Measurements from ENCODE around the gene FANCD2. TPM values are rescaled to one million over a fixed set of nuclear protein-coding genes. Genes with fewer than 3 reads are reported as not detected.
"Not testable (repeated sequence)": the region's sequence is repeated elsewhere in the genome, so short reads cannot be mapped to it uniquely, and the experiment has no call there.

FANCD2 gene
- total RNA-seq, 2 donors from 2014 or later: 56.0 to 79.9 TPM

GRCh38 chr3:10041034-10041433, 14.8 kb downstream of the FANCD2 start:
- WGBS, 2 experiments (ENCODE audit: insufficient coverage in 1 of 2, insufficient read length in 1 of 2): 87 to 97% methylated on average over 4 of the region's 5 CpGs
- no peak for TF ChIP-seq CTCF (conservative IDR thresholded peaks at IDR 0.05)
- H3K4me3 Mint-ChIP-seq: no peak overlapping the region
- H3K36me3 Mint-ChIP-seq (ENCODE audit: low read depth): peaks cover 49% of the 10 kb centered on the region
- Histone ChIP-seq H3K9ac (ENCODE audit: extremely low read depth, low read length, poor library complexity, severe bottlenecking) (no peak overlapping the region), H3K27me3 (ENCODE audit: control insufficient read depth, insufficient read depth, low read length, poor library complexity, severe bottlenecking) (no peaks in the 10 kb centered on the region), H3K27ac (ENCODE audit: low read depth, low read length) (no peak overlapping the region), H3K4me3 (ENCODE audit: low read length) (no peak overlapping the region), H3K4me1 (ENCODE audit: control insufficient read depth, insufficient read depth, low read length) (no peaks in the 10 kb centered on the region), H3K36me3 (ENCODE audit: control insufficient read depth, insufficient read depth, low read length) (peaks cover 72% of the 10 kb centered on the region), H3K9me3 (ENCODE audit: control insufficient read depth, low read length) (no peaks in the 10 kb centered on the region)
- no peaks in the 10 kb centered on the region for H3K27me3 Mint-ChIP-seq (ENCODE audit: insufficient read depth)
- no peak overlapping the region for H3K27ac Mint-ChIP-seq
- H3K9me3 Mint-ChIP-seq: no peaks in the 10 kb centered on the region
- no peak for DNase-seq
- H3K4me1 Mint-ChIP-seq: no peaks in the 10 kb centered on the region

GRCh38 chr3:10047876-10048275, 21.6 kb downstream of the FANCD2 start:
- H3K27ac ChIP-seq (ENCODE audit: low read depth, low read length): no peak overlapping the region
- 94 to 100% methylated on average over 1 to 2 of the region's 2 CpGs for WGBS, 2 experiments (ENCODE audit: insufficient coverage in 1 of 2, insufficient read length in 1 of 2)
- Mint-ChIP-seq H3K36me3 (ENCODE audit: low read depth) (peaks cover 60% of the 10 kb centered on the region), H3K27me3 (ENCODE audit: insufficient read depth) (no peaks in the 10 kb centered on the region), H3K9me3 (peaks cover 4% of the 10 kb centered on the region), H3K4me1 (no peaks in the 10 kb centered on the region), H3K4me3 (no peak overlapping the region), H3K27ac (no peak overlapping the region)
- DNase-seq: no peak
- no peak overlapping the region for H3K9ac ChIP-seq (ENCODE audit: extremely low read depth, low read length, poor library complexity, severe bottlenecking)
- TF ChIP-seq CTCF (conservative IDR thresholded peaks at IDR 0.05): no peak
- no peak overlapping the region for H3K4me3 ChIP-seq (ENCODE audit: low read length)
- H3K9me3 ChIP-seq (ENCODE audit: control insufficient read depth, low read length): no peaks in the 10 kb centered on the region
- H3K36me3 ChIP-seq (ENCODE audit: control insufficient read depth, insufficient read depth, low read length): peaks cover 37% of the 10 kb centered on the region
- H3K4me1 ChIP-seq (ENCODE audit: control insufficient read depth, insufficient read depth, low read length): no peaks in the 10 kb centered on the region
- no peaks in the 10 kb centered on the region for H3K27me3 ChIP-seq (ENCODE audit: control insufficient read depth, insufficient read depth, low read length, poor library complexity, severe bottlenecking)

GRCh38 chr3:10053054-10053453, 26.8 kb downstream of the FANCD2 start:
- peaks cover 52% of the 10 kb centered on the region for H3K36me3 Mint-ChIP-seq (ENCODE audit: low read depth)
- not testable (repeated sequence) for H3K9me3 ChIP-seq (ENCODE audit: control insufficient read depth, low read length); H3K27me3 ChIP-seq (ENCODE audit: control insufficient read depth, insufficient read depth, low read length, poor library complexity, severe bottlenecking); H3K4me3 Mint-ChIP-seq; H3K27me3 Mint-ChIP-seq (ENCODE audit: insufficient read depth); H3K4me1 ChIP-seq (ENCODE audit: control insufficient read depth, insufficient read depth, low read length); DNase-seq; H3K4me3 ChIP-seq (ENCODE audit: low read length); H3K27ac Mint-ChIP-seq; H3K9ac ChIP-seq (ENCODE audit: extremely low read depth, low read length, poor library complexity, severe bottlenecking); H3K4me1 Mint-ChIP-seq; H3K27ac ChIP-seq (ENCODE audit: low read depth, low read length); H3K9me3 Mint-ChIP-seq
- peaks cover 27% of the 10 kb centered on the region for H3K36me3 ChIP-seq (ENCODE audit: control insufficient read depth, insufficient read depth, low read length)
- whole genome bisulfite sequencing, 2 experiments (ENCODE audit: insufficient coverage in 1 of 2, insufficient read length in 1 of 2): 83 to 93% methylated on average over 3 to 4 of the region's 6 CpGs

GRCh38 chr3:10055097-10055496, 28.9 kb downstream of the FANCD2 start:
- Mint-ChIP-seq H3K27me3 (ENCODE audit: insufficient read depth) (no peaks in the 10 kb centered on the region), H3K36me3 (ENCODE audit: low read depth) (peaks cover 52% of the 10 kb centered on the region), H3K4me3 (no peak overlapping the region), H3K4me1 (no peaks in the 10 kb centered on the region), H3K27ac (no peak overlapping the region), H3K9me3 (peaks cover 4% of the 10 kb centered on the region)
- 95 to 100% methylated on average over 1 to 4 of the region's 4 CpGs for WGBS, 2 experiments (ENCODE audit: insufficient coverage in 1 of 2, insufficient read length in 1 of 2)
- Histone ChIP-seq H3K9ac (ENCODE audit: extremely low read depth, low read length, poor library complexity, severe bottlenecking) (no peak overlapping the region), H3K36me3 (ENCODE audit: control insufficient read depth, insufficient read depth, low read length) (peaks cover 22% of the 10 kb centered on the region), H3K27ac (ENCODE audit: low read depth, low read length) (no peak overlapping the region), H3K27me3 (ENCODE audit: control insufficient read depth, insufficient read depth, low read length, poor library complexity, severe bottlenecking) (no peaks in the 10 kb centered on the region), H3K9me3 (ENCODE audit: control insufficient read depth, low read length) (no peaks in the 10 kb centered on the region), H3K4me1 (ENCODE audit: control insufficient read depth, insufficient read depth, low read length) (no peaks in the 10 kb centered on the region), H3K4me3 (ENCODE audit: low read length) (no peak overlapping the region)
- DNase-seq: no peak
- TF ChIP-seq CTCF (conservative IDR thresholded peaks at IDR 0.05): no peak

- Mint-ChIP-seq H3K36me3 (ENCODE audit: low read depth) (peaks cover 68% of the 10 kb centered on the region), H3K9me3 (peaks cover 20% of the 10 kb centered on the region)
- not testable (repeated sequence) for H3K4me3 ChIP-seq (ENCODE audit: low read length); H3K9ac ChIP-seq (ENCODE audit: extremely low read depth, low read length, poor library complexity, severe bottlenecking); H3K4me1 ChIP-seq (ENCODE audit: control insufficient read depth, insufficient read depth, low read length); H3K4me1 Mint-ChIP-seq; H3K27me3 ChIP-seq (ENCODE audit: control insufficient read depth, insufficient read depth, low read length, poor library complexity, severe bottlenecking); H3K27ac ChIP-seq (ENCODE audit: low read depth, low read length); H3K4me3 Mint-ChIP-seq; H3K27ac Mint-ChIP-seq; DNase-seq; H3K27me3 Mint-ChIP-seq (ENCODE audit: insufficient read depth)
- Histone ChIP-seq H3K36me3 (ENCODE audit: control insufficient read depth, insufficient read depth, low read length) (peaks cover 47% of the 10 kb centered on the region), H3K9me3 (ENCODE audit: control insufficient read depth, low read length) (peaks cover 17% of the 10 kb centered on the region)
- WGBS, 2 experiments (ENCODE audit: insufficient coverage in 1 of 2, insufficient read length in 1 of 2): 96% methylated on average over 25 of the region's 33 CpGs; no CpG with 5 or more reads in 1 of the 2 experiments
These were observed 43.8 kb downstream of the FANCD2 start for GRCh38 chr3:10070077-10070476.

Data from endodermal cell (in vitro differentiated cells).